AG08396 (cell line): ENCODE data around the gene BCL6B.
"Not testable (repeated sequence)": the region's sequence is repeated elsewhere in the genome, so short reads cannot be mapped to it uniquely, and the experiment has no call there.

Source experiments
- DNase-seq: peaks from one replicate; pipeline ENCODE4 v3.0.0; 2012; ENCODE audit warnings: low spot score, mixed read lengths

BCL6B gene

GRCh38 chr17:7029096-7029495 is 6.2 kb downstream of the BCL6B start:
- DNase-seq = no peak

GRCh38 chr17:7029659-7030058 is 6.8 kb downstream of the BCL6B start:
- no peak for DNase-seq

GRCh38 chr17:7034955-7035590 is 12.2 kb downstream of the BCL6B start:
- DNase-seq = no peak

GRCh38 chr17:7035591-7036368 is 12.9 kb downstream of the BCL6B start, which contains the start of gene SLC16A13:
Gene SLC16A13, plus strand, starts transcription at chr17:7036015. Its CDS starts 368 bp downstream, at chr17:7036383.
- peak; percentile 99 for DNase-seq

- no peak for DNase-seq
Observed at GRCh38 chr17:7038025-7038862, 15.4 kb downstream of the BCL6B start.

- DNase-seq = no peak
Observed at GRCh38 chr17:7039832-7040231, 17.0 kb downstream of the BCL6B start.

- DNase-seq = no peak
Observed at GRCh38 chr17:7041607-7042500, 19.0 kb downstream of the BCL6B start.

- DNase-seq = no peak
Observed at GRCh38 chr17:7042501-7043181, 19.8 kb downstream of the BCL6B start.

- no peak for DNase-seq
Observed at GRCh38 chr17:7043182-7043496, 20.3 kb downstream of the BCL6B start.

- DNase-seq = peak; percentile 62
Observed at GRCh38 chr17:7043497-7044198, 20.8 kb downstream of the BCL6B start, which contains the start of gene SLC16A11. Gene SLC16A11, minus strand, starts transcription at chr17:7044092. Its CDS starts 579 bp downstream, at chr17:7043513.

- DNase-seq = peak; percentile 71
Observed at GRCh38 chr17:7045492-7046126, 22.8 kb downstream of the BCL6B start.

GRCh38 chr17:7046127-7046724 is 23.4 kb downstream of the BCL6B start:
- no peak for DNase-seq

GRCh38 chr17:7046725-7047397 is 24.0 kb downstream of the BCL6B start:
- DNase-seq = not testable (repeated sequence)

- DNase-seq = no peak
Observed at GRCh38 chr17:7047566-7047965, 24.7 kb downstream of the BCL6B start.

- no peak for DNase-seq
Observed at GRCh38 chr17:7048968-7049367, 26.1 kb downstream of the BCL6B start.

- DNase-seq = not testable (repeated sequence)
Observed at GRCh38 chr17:7050583-7050982, 27.7 kb downstream of the BCL6B start.

- no peak for DNase-seq
Observed at GRCh38 chr17:7056386-7056785, 33.5 kb downstream of the BCL6B start.

- no peak for DNase-seq
Observed at GRCh38 chr17:7058831-7059447, 36.1 kb downstream of the BCL6B start.
